Measurements from ENCODE around the gene FOXL2. TPM values are rescaled to one million over a fixed set of nuclear protein-coding genes. Genes with fewer than 3 reads are reported as not detected.

FOXL2 gene
- total and polyA plus RNA-seq, 10 of the 15 experiments (the other 5 are each of a cell fraction or from before 2014, with no cell fraction given): not detected

DNA sequence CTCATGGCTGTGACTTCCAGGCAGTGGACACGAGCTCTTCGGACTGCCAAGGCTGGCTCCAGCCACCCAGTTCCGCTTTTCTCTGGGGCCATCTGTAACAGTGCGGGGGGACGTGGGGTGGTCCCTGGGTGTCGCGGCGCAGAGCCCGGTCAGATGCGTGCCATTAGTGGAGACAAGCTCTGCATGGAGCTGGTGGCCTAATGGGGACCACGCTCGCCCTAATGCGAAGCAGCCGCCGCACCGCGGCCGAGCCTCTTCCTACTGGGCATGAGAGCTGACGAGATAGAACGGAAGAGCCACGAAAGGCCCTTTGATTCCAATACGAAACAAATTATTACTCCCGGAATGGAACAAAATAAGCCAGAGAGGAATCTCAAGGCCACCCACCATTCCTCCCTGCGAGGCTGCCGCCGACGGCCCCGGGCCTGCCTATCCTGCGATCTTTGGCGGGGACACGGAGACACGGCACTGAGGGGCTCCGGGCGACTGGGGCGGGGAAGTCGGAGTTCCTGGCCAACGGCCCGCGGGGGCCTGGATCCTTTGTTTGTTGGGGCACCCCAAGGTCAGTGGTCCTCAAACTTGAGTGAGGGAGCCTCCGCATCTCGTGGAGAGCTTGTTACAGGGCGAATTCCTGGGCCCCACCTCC, 18.1 kb downstream of the FOXL2 start:
- CTCF ChIA-PET: interaction anchor here (1.0 kb wide), 1 partner anchor 13 kb away, joined by 3 read pairs; no protein-coding TSS in a partner anchor
- H3K9me3 ChIP-seq (replicated peaks; ENCODE audit: control insufficient read depth, insufficient read depth, low read length): no peaks in the 10 kb centered on the region
- H3K4me2 ChIP-seq (ENCODE audit: control insufficient read depth, insufficient read depth): no peak overlapping the region
- no peaks in the 10 kb centered on the region for H3K79me2 ChIP-seq (ENCODE audit: control insufficient read depth, insufficient read depth, low read length)
- in situ Hi-C loops (cut with MboI) (loop anchor here (25.0 kb wide), 1 partner anchor 1167 kb away; the partner anchor contains the start of gene SOX14), intact Hi-C loops (cut with micrococcal nuclease; ENCODE audit: unreplicated experiment) (no loop called here)
- RAD21 ChIA-PET (ENCODE audit: unreplicated experiment): interaction anchor here (0.8 kb wide), 1 partner anchor 334 kb away, joined by 3 read pairs; no protein-coding TSS in a partner anchor
- no peak overlapping the region for H3K9ac ChIP-seq (ENCODE audit: control insufficient read depth, insufficient read depth, low read length)
- FAIRE-seq (no peak), DNase-seq (ENCODE audit: low read depth, low spot score) (no peak), ATAC-seq (no peak)
- TF ChIP-seq, protein P1, sequence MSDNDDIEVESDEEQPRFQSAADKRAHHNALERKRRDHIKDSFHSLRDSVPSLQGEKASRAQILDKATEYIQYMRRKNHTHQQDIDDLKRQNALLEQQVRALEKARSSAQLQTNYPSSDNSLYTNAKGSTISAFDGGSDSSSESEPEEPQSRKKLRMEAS (IDR thresholded peaks at IDR 0.05; ENCODE audit: low read depth, low read length): no peak
- H3K27ac ChIP-seq (ENCODE audit: control insufficient read depth, insufficient read depth): no peak overlapping the region
- no peaks in the 10 kb centered on the region for H3K36me3 ChIP-seq (ENCODE audit: control insufficient read depth in 2 of 2, insufficient read depth in 2 of 2, low read length in 1 of 2)
- WGBS (ENCODE audit: insufficient coverage, insufficient replicate concordance, low lambda C conversion rate, missing lambda C conversion rate): 59% methylated on average over 42 of the region's 42 CpGs
- no TSS peak for BruUV-seq (replicated peaks)
- peaks cover 2 to 4% of the 10 kb centered on the region in 2 experiments; a peak in 2 of 4 replicates for H3K27me3 ChIP-seq (replicated peaks in 1 of 2; ENCODE audit: control insufficient read depth in 2 of 2, insufficient read depth in 2 of 2, low read length in 1 of 2)
- H2AFZ ChIP-seq (ENCODE audit: control insufficient read depth, low read depth, low read length): no peak overlapping the region
- SMC1A ChIA-PET (ENCODE audit: uncharacterized antibody, unreplicated experiment): interaction anchor here (0.6 kb wide), 1 partner anchor 36 kb away, joined by 3 read pairs; no protein-coding TSS in a partner anchor
- no peaks in the 10 kb centered on the region for H3K4me1 ChIP-seq (ENCODE audit: control insufficient read depth, insufficient read depth, low read length)
- POLR2A ChIA-PET: no interaction called here
- no peaks in the 10 kb centered on the region for H4K20me1 ChIP-seq (ENCODE audit: control insufficient read depth, insufficient read depth)
- H3K4me3 ChIP-seq: no peak overlapping the region

DNA sequence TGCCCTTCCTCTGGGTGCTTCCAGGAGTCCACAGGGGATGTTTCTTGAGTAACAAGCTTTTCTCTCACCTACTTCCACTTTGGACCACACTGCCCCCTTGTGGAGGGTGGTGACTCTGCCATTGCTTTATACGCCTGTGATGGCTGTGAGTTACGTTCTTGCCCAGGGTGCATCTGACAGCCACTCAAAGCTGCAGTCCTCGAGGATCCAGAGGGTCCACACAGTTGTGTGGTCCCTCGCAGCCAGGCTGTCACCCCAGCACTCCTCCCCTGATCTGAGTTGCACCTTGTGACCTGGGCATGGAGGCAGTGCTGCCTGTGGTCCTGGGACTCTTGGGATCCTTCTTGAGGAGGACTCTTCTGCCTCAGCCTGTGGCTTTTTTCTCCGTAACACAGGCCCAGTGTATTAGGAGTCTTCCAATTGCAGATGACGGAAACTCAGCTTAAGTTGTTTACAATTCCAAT, 23.4 kb downstream of the FOXL2 start:
- ChIA-PET RAD21 (ENCODE audit: unreplicated experiment) (interaction anchor here (0.7 to 5.2 kb wide), 21 partner anchors 8 to 652 kb away, joined by 3 to 36 read pairs (median 3); partner anchors contain the start of gene CEP70), CTCF (interaction anchor here (0.6 to 18.6 kb wide), 53 partner anchors 9 to 815 kb away, joined by 3 to 451 read pairs (median 4); partner anchors contain the start of genes CEP70 and NME9), POLR2A (no interaction called here), SMC1A (ENCODE audit: uncharacterized antibody, unreplicated experiment) (interaction anchor here (0.6 to 3.4 kb wide), 26 partner anchors 8 to 508 kb away, joined by 3 to 28 read pairs (median 4); partner anchors contain the start of gene CEP70)
- DNase-seq (ENCODE audit: low read depth, low spot score) (peak; percentile 35), FAIRE-seq (peak; percentile 86), ATAC-seq (peak; percentile 98)
- Histone ChIP-seq H3K27ac (ENCODE audit: control insufficient read depth, insufficient read depth) (no peak overlapping the region), H3K79me2 (ENCODE audit: control insufficient read depth, insufficient read depth, low read length) (no peaks in the 10 kb centered on the region), H3K36me3 (ENCODE audit: control insufficient read depth in 2 of 2, insufficient read depth in 2 of 2, low read length in 1 of 2) (no peaks in the 10 kb centered on the region), H3K4me2 (ENCODE audit: control insufficient read depth, insufficient read depth) (no peak overlapping the region), H3K4me3 (no peak overlapping the region), H3K9ac (ENCODE audit: control insufficient read depth, insufficient read depth, low read length) (no peak overlapping the region), H3K9me3 (replicated peaks; ENCODE audit: control insufficient read depth, insufficient read depth, low read length) (no peaks in the 10 kb centered on the region), H4K20me1 (ENCODE audit: control insufficient read depth, insufficient read depth) (no peaks in the 10 kb centered on the region), H3K27me3 (replicated peaks in 1 of 2; ENCODE audit: control insufficient read depth in 2 of 2, insufficient read depth in 2 of 2, low read length in 1 of 2) (no peaks in the 10 kb centered on the region), H2AFZ (ENCODE audit: control insufficient read depth, low read depth, low read length) (no peak overlapping the region), H3K4me1 (ENCODE audit: control insufficient read depth, insufficient read depth, low read length) (no peaks in the 10 kb centered on the region)
- in situ Hi-C loops (cut with MboI): loop anchor here (5.0 kb wide), 1 partner anchor 506 kb away; no protein-coding TSS in a partner anchor
- BruUV-seq (replicated peaks): no TSS peak
- intact Hi-C loops (cut with micrococcal nuclease; ENCODE audit: unreplicated experiment): loop anchor here (1.0 to 2.0 kb wide), 4 partner anchors 444 to 855 kb away; no protein-coding TSS in a partner anchor
- 6% methylated on average over 6 of the region's 6 CpGs for WGBS (ENCODE audit: insufficient coverage, insufficient replicate concordance, low lambda C conversion rate, missing lambda C conversion rate)
- TF ChIP-seq SMARCA5 (IDR thresholded peaks at IDR 0.05) (0 out of 2 replicates have a peak, but pooled peaks have one; percentile 42), CREB1 (IDR thresholded peaks at IDR 0.05; ENCODE audit: low read depth) (no peak), RELA (IDR thresholded peaks at IDR 0.05; ENCODE audit: borderline replicate concordance, partially characterized antibody) (no peak), EGR1 (IDR thresholded peaks at IDR 0.05; ENCODE audit: borderline replicate concordance in 1 of 2, low read depth in 2 of 2, low read length in 2 of 2) (no peak), POU2F2 (IDR thresholded peaks at IDR 0.05; ENCODE audit: borderline replicate concordance, low read depth, low read length) (no peak), NFIC (IDR thresholded peaks at IDR 0.05; ENCODE audit: low read depth, low read length) (no peak), BHLHE40 (IDR thresholded peaks at IDR 0.05; ENCODE audit: borderline replicate concordance in 1 of 2, low read depth in 2 of 2, low read length in 1 of 2) (peak in 1 of 2 experiments; percentile 20; a peak in 1 of 4 replicates), NFXL1 (IDR thresholded peaks at IDR 0.05; ENCODE audit: borderline replicate concordance) (no peak), MTA2 (IDR thresholded peaks at IDR 0.05; ENCODE audit: low read depth) (no peak), RAD21 (IDR thresholded peaks at IDR 0.05; ENCODE audit: insufficient read depth, low read depth, low read length) (peak; percentile 81), IRF4 (IDR thresholded peaks at IDR 0.05; ENCODE audit: low read depth, low read length) (0 out of 2 replicates have a peak, but pooled peaks have one; percentile 13), YY1 (IDR thresholded peaks at IDR 0.05; ENCODE audit: low read depth, low read length) (peak; percentile 86), NFYA (IDR thresholded peaks at IDR 0.05; ENCODE audit: borderline replicate concordance, low read depth, low read length) (no peak)
- TF ChIP-seq, protein P2, sequence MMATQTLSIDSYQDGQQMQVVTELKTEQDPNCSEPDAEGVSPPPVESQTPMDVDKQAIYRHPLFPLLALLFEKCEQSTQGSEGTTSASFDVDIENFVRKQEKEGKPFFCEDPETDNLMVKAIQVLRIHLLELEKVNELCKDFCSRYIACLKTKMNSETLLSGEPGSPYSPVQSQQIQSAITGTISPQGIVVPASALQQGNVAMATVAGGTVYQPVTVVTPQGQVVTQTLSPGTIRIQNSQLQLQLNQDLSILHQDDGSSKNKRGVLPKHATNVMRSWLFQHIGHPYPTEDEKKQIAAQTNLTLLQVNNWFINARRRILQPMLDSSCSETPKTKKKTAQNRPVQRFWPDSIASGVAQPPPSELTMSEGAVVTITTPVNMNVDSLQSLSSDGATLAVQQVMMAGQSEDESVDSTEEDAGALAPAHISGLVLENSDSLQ (IDR thresholded peaks at IDR 0.05): 0 out of 2 replicates have a peak, but pooled peaks have one; percentile 16
